HG02943 (cell line): ENCODE data around the gene CTBP1.

Source experiments
- ATAC-seq: cut with Tn5 transposase; IDR thresholded peaks from one replicate; pipeline ENCODE4 v1.9.1; 2021; ENCODE audit warnings: mild to moderate bottlenecking, low read depth, moderate library complexity; ENCODE audit not compliant: unreplicated experiment

CTBP1 gene

DNA sequence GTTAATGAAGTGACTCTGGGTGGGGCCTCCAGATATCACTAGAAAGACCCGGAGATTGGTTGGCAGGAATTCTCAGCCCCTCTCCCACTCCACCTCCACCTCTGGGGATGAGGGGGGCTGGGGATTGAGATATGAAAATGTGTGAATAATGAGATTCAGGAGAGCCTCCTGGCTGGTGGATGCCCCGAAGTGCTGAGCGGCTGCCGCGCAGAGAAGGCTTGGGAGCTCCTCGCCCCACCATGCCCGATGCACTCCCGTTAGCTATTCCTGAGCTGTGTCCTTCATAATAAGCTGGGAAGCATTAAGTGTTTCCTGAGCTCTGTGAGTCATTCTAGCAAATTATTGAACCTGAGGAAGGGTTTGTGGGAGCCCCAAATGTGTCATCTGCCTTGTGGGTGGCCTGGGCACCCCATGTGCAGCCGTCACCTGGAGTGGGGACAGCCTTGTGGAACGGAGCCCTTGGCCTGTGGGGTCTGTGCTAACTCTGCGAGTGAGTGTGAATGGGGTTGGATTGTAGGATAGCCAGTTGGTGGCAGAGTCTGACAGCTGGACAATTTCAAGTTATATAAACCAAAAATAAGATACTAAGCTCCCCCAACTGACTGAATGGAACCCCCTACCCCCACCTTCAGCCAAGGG is 36.3 kb upstream of the CTBP1 start:
- ATAC-seq: no peak

DNA sequence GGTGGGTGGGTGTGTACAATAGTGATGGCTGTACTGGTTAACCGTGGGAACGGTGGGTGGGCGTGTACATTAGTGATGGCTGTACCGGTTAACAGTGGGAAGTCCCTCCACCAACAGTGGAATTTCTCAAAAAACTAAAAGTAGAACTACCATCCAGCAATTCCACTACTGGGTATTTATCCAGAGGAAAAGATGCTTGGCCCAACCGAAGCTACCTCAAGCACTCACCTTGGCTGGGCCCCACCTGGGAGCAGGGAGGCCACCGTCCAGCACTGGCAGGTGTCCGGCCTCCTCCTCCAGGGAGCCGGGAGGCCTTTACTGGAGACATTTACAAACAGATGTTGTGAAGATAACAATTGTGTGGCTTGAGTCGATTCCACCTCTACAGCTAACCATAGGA is 34.8 kb upstream of the CTBP1 start:
- ATAC-seq: no peak

DNA sequence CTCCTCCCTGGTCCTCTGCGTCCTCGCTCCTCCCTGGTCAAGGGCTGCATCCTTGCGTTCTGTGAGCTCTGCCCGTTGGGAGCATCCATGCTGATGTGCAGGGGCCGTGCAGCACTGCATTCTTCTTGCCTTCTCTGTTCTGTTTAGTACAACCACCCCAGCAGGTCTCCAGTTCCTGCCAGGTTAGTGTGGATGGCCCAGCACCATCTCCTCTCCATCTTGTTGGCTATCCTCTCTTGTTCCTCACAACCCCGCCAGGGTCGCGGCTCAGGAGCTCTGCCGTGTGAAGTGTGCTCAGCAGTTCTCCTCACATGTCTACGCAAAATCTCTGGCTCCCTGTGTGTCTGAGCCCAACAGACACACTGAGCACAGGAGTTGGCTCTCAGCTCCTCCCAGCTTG is 30.3 kb upstream of the CTBP1 start:
- ATAC-seq: no peak

DNA sequence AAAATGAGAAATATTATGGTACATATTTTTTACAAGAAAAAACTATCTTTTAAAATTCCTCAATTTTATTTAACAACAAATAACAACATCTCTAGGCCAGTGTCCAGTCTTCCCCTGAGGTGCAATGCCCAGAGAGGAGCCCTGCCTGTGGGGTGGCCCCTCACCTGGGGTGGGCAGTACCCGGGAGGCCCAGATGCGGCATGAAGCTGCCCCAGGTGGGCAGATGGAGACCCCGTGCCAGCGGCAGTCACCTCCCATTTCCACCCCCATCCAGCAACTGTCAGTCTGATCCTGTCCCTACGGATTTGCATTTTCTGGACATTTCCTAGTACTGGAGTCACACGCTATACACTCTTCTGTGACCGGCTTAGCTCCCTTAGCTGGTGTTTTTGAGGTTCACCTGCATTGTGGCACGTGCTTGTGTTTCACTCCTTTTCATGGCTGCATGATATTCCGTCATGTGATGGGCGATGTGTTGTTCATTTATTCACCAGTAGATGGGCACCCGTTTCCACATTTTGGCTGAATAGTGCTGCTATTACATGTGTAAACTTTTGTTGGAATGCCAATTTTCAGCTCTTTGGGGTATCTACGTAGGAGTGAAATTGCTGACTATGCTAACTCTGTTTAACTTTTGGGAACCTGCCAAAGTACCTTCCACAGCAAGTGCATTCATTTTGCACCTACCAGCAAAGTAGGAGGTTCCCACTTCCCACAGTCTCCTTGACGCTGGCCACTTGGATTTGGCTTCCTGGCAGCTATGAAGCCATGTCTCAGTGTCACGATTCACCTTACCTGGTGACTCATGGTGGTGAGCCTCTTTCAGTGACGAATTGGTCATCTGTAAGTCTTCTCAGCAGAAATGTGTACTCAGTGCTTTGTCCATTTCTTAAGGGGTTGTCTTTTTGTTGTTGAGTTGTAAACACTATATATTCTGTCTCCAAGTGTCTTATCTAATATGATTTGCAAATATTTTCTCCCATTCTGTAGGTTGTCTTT is 29.0 kb upstream of the CTBP1 start:
- no peak for ATAC-seq

DNA sequence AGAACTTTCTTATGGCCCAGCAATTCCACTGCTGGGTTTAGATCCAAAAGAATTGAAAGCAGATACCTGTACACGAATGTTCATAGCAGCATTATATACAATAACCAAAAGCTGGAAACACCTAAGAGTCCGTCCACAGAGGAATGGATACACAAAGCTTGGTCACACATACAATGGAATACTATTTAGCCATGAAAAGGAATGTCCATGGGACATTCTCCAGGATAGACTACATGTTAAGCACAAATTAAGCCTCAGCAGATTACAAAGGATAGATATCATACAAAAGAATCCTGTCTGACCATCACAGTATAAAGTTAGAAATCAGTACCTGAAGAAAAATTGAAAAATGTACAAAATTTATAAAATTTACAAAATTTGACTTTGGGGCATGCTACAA is 28.1 kb upstream of the CTBP1 start:
- ATAC-seq: no peak

DNA sequence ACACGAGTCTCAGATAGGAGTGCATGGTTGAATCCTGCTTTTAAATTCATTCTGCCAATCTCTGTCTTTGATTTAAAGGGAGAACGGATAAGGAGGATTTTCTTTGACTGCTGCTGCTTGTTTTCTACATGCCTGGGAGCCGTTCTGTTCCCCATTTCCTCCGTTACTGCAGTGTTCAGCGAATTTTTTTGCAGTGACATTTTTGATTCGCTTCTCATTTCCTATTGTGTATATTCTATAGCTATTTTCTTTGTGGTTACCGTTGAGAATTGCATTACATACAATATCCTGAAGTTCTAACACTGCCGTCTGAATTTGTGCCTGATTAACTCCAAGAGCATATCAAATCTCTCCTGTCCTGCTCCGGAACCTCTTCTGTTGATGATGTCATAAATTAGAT is 25.9 kb upstream of the CTBP1 start:
- no peak for ATAC-seq

DNA sequence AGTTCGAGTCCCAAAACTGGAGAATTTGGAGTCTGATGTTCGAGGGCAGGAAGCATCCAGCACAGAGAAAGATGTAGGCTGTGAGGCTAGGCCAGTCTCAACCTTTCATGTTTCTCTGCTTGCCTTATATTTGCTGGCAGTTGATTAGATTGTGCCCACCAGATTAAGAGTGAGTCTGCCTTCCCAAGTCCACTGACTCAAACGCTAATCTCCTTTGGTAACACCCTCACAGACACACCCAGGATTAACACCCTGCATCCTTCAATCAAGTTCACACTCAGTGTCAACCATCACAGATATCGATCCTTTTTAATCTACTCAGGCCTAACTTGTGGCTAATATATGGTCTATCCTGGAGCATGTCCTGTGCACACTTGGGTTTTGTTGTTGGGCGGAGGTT is 22.8 kb upstream of the CTBP1 start:
- no peak for ATAC-seq

DNA sequence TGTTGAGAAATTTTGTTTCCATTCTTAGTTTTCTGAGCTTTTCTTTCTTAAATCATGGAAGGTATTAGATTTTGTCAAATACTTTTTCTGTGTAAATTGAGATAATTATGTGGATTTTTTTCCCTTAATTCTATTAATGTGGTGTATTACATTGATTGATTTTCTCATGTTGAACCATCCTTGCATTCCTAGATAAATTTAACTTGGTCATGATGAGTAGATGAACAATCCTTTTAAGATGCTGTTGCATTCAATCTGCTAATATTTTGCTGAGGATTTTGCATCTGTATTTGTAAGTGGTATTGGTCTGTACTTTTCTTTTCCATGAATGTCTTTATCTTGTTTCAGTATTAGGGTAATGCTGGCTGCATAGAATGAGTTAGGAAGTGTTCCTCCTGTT is 20.3 kb upstream of the CTBP1 start:
- no peak for ATAC-seq

DNA sequence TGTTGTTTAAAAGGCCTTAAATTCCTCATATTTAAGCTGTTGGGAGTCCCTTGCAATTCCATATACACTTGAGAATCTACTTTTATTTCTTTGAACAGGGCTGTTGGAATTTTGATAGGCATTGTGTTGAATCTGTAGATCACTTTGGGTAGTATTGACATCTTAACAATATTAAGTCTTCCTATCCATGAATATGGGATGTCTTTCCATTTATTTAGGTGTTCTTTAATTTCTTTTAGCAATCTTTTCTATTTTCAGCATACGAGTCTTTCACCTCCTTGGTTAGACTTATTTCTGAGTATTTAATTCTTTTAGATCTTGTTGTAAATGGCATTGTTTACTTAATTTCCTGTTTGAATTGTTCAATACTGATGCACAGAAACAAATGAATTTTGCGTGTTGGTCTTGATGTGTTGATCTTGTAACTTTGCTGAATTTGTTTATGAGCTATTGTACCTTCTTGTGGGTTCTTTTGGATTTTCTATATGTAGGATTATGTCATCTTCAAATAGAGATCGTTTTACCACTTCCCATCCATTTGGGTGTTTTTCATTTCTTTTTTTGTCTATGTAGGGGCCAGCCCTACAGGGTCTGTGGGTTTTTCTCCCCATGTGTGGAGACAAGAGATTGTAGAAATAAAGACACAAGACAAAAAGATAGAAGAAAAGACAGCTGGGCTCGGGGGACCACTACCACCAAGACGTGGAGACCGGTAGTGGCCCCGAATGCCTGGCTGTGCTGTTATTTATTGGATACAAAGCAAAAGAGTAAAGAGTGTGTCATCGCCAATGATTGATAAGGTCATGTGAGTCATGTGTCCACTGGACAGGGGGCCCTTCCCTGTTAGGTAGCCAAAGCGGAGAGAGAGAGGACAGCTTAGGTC is 18.2 kb upstream of the CTBP1 start:
- no peak for ATAC-seq

DNA sequence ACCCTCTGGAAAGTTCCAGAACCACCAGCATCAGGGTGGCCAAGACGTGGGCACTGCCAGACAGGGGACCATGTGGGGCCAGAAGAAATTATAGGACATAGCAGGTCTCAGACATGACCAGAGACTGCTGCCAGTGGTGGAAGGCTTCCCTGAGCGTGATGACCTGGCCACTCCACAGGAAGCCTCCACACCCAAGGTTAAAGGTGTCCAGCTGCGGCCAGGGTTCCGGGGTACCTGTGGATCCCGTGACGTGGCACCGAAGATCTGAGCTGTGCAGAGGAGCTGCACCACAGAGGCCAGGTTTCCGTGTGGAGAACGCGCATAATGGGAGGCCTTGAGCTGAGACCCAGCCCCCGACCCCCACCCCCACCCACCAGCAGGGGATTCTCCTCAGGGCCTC is 16.4 kb upstream of the CTBP1 start:
- no peak for ATAC-seq

DNA sequence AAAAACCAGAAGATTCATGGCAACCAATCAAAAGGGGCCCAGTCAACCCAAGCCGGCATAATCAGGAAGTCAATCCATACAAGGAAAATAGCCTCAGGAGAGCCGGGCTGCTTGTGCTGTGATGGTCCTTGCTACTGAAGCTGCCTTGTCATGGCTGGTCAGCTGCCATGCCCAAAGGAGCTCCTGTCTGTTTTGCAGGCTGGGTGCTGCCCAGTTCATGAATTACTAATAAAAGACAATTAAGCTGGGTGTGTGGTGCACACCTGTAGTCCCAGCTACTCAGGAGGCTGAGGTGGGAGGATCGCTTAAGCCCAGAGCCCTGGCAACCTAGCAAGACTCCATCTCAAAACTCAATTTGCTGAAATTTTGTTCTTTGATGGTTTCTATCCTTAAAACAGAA is 16.0 kb upstream of the CTBP1 start:
- ATAC-seq: no peak

DNA sequence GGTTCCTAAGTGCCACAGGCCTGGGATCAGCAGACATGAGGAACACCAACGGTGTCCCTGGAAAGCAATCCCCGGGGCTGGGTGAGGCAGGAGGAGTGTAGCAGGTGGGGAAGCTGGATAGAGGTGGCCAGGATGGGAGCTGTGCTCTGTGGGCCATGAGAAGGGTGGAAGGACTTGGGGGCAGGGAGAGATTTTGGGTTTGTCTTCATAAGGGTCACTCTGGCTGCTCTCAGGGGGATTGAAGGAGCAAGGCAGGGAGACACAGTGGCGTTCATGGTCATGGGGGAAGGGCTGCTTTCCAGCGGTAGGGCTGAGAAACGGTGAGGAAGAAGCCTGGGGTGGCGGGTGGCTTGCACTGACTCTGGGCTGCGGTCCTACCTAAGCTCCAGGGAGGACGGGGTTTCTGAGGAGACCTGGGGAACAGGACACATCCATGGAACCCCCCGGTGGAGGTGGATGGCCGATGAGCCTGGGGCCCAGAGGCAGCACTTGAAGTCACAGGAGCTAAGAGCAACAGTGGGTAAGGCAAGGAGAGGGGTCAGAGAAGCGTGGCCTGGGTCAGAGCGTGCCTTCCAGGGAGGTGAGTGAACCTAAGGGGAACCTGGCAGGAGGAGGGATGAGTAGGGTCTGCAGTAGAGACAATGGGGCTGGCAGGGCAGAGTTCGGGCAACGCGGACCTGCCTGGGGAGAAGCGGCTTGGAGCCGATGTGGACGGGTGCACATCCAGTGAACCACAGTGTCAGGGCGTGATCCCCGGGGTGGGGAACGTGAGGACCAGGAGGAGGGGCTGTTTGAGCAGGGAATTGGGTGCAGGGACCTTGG is 12.4 kb upstream of the CTBP1 start:
- ATAC-seq: no peak

DNA sequence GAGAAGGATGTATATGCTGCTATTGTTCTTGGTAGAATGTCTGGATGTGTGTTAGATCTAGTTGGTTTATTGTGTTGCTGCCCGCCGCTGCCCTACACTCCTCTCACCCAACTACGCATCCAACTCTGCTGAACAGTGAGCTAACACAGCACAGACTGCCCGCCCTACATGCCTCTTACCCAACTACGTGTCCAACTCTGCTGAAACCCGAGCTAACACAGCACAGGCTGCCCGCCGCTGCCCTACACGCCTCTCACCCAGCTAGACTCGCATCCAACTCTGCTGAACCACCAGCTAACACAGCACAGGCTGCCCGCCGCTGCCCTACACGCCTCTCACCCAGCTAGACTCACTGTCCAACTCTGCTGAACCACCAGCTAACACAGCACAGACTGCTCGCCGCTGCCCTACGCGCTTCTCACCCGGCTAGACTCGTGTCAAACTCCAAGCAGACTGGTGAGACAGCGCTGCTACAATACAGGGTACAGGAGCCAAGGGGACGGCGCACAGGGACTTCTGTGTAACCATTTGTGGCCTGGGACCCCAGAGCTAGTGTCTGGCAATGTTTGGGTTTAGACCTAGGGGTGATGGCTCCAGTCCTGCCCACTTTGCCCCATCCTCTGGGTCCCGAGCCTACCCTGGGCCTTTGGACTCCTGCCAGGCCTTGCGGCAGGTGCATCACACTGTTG is 11.6 kb upstream of the CTBP1 start:
- ATAC-seq: no peak

DNA sequence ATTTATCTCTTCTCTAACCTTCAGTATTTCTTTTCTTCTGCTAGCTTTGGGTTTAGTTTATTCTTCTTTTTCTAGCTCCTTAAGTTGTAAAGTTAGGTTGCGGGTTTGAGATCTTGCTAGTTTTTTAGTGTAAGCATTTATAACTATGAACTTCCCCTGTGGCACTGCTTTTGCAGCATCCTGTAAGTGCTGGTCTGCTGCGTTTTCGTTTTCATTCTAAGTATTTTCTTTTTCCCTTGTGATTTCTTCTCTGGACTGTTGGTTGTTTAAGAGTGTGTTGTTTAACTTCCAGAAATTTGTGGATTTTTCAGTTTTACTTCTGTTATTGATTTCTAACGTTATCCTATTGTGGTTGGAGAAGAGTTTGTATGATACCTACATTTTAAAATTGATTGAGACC is 11.0 kb upstream of the CTBP1 start:
- no peak for ATAC-seq

DNA sequence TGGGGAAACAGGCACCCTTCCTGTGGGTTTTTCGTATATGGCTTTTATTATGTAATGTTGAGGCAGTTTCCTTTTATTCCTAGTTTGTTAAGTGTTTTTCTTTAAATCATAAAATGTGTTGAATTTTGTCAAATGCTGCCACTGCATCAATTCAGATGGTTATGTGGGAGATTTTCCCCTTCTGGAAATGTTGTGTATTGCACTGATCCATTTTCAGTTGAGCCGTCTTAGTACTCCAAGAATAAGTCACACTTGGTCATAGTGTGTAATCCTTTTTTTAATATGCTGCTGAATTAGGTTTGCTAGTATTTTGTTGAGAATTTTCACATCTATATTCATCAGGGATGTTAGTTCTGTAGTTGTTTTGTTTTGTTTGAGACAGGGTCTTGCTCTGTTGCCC is 9.5 kb upstream of the CTBP1 start:
- ATAC-seq: no peak

DNA sequence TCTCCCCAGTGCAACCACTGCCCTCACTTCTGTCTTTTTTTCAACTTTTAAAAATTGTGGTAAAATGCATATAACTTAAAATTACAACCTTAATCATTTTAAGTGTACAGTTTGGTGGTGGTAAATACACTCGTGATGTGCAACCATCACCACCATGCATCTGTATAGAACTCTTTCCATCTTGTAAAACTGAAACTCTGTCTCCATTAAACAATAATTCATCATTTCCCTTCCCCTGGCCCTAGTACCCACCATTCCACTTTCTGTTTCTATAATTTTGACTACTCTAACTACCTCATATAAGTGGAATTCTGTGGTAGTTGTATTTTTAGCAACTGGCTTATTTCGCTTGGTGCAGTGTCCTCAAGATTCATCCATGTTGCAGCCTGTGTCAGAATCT is 6.8 kb upstream of the CTBP1 start:
- ATAC-seq: no peak

DNA sequence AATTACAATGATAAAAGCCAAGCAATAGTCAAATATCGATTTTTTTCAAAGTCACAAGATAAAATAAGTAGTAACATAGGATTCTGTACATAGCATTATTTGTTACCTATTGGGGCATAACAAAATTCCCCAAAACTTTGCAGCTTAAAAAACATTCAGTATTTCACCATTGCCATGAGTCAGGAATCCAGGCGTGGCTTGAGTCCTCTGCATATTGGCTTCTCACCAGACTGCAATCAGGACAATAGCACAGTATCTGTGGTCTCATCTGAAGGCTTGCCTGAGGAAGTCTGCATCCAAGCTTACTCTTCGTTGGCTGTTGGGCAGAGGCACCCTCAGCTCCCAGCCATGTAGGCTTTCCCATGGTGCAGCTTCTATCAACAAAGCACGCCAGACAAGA is 6.2 kb upstream of the CTBP1 start:
- no peak for ATAC-seq

DNA sequence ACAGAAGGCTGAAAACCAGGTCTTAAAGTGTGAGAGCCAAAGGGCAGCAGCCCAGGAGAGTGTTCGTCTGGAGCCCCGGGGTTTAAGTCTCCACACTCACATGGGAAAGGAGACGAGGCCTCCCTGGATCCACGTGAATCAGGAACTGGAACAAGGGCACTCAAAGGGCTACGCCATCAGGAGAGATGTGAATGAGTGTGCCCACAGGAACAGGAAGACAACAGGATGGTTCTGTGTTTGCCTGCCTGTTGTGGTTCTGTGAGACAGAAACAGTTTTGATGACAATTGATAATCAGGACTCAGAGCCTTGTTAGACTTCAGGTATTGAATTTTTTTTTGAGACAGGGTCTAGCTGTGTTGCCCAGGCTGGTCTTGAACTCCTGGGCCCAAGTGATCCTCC is 4.9 kb upstream of the CTBP1 start:
- ATAC-seq: no peak

DNA sequence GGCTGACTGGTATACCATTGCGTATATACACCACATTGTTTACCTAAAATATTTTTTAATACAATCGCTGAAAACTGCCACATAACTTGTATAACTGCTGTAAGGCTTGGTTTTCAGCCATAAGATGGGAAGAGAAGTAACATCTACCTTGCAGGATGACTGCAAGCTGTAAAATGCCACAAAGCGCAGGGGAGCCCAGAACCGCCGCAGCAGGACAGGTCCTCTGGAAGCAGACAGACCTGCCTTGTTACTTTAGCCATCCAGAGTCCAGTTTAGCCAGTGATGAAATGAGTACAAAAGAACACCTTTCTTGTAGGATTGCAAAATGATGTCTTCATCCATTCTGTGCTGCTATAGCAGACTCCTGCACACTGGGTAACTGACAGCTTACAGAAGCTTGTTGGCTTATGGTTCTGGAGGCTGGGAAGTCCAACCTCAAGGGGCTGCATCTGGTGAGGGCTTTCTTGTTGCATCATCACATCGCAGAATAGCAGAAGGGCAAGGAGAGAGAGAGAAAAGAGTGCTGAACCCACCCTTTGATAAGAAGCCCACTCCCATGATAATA is 4.1 kb upstream of the CTBP1 start:
- no peak for ATAC-seq

DNA sequence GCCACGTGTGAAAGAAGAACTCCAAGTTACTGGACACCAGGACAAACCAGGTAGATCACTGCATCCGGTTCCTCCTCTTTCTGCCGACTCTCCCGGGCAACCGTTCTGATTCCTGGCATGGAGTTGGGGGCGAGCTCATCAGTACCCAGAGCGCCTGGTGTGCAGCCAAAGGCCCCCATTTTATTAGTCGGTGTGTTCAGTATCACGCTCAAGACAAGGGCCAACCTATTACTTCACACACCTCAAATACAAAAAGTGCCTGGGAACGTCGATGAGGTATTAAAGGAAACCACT is 2.8 kb upstream of the CTBP1 start:
- no peak for ATAC-seq
